ENCODE data around the gene CD207.
A peak's percentile ranks its signal among the peaks of the same experiment; 100 is the strongest.

The CD207 gene

GRCh38 chr2:70793450-70793849, 42.2 kb downstream of the CD207 start:
- DNase-seq (ENCODE audit: low read depth): no peak

DNA sequence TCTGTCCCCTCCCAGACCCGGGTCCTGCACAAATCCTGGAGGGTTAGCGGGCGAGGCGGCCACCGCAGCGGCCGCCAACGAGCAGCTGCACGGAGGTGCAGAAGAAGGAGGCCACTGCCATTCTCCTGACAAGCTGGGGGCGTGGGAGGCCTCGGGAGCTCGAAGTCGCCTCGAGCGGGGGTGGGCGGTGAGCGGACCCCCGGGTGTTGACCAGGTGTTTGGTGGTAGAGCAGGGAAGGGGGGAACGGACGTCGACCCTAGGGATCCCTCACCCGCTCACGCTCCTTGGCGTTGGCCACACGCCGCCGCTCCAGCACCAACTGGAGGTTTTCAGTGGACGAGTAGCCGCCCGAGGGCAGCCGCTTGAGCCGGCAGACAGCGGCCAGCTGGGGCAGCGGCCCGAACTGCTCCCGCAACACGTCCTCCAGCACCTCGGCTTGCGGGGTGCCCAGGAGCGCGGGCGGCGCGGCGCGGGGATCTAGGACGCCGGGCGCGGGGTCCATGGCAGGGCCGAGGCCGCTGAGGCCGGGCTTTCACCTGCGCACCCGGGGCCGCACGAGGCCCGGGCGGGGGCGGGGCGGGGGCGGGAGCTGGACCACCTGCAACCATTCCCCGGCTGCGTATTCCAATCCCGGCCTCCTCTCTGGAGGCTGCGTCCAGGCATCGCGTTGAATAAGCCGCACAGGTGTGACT, 45.3 kb downstream of the CD207 start, which contains the start of gene FIGLA:
TSS of gene FIGLA (minus strand) at position 508 of the 693 bp plus-strand sequence. CDS start at position 503, 5 bp downstream.
- DNase-seq (ENCODE audit: low read depth): no peak

DNA sequence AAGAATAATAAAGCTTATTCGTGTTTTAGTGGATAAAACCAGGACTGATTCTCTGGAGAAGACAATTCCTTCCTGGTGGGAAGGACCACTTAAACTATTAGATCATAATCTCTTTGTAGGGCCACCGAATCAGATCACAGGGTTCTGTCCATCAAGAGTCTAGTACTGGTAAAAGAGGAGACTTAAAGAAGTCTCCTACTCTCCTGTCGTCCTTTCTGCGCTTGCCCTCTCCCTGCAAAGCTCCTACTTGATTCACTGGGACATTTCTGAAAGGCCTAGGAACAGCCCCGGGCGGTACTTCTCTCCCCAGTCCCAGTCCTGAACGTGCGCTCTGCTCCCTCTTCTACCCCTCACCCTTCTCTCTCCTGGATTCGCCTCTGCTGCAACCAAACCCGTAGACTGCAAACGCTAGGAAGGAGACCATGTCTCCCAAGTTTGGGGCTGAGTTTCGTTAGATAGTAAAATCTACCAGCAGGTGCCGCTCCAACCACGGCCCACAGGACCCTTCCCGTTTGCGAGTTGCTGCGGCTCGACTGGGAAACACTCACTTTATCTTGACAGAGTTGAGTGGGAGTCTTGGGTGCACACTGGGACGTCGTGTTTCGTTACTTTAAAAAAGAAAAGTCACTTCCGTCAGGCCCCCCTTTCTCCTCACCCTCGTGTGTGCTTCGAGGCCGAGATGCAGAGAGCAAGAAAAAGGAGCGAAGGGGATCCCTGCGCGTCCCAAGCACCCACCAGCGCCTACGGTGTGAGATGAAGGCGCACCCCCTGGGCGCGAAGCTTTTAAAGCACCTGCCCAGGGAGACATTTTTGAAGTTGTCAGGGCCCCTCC, 46.1 kb downstream of the CD207 start:
- DNase-seq (ENCODE audit: low read depth): peak; percentile 59

- DNase-seq (ENCODE audit: low read depth): peak; percentile 28
Measured at GRCh38 chr2:70785137-70785911, 50.3 kb downstream of the CD207 start.

DNA sequence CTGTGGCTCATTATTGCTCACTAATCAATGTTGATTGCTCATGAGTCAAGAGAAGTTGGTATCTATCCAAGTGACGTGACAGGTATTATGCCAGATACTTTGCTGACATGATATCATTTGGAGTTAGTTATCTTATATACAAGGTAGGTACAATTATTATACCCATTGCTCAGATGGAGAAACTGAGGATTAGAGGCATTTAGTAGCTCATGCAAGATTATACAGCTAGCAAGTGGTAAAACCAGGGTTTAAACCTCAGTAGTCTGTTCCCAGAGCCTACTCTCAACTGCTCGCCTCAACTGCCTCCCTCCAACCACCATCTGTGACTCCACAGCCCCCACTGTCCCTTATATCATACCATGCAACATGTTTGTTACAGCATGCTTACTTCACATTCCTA, 51.3 kb downstream of the CD207 start:
- no peak for DNase-seq (ENCODE audit: low read depth)

Measured in stimulated activated CD8-positive, alpha-beta memory T cell treated with anti-CD3 and anti-CD28 coated beads, Interleukin-4, amount 100 ng/mL, for 24 hours (primary cell).